GM20431 (cell line): ENCODE measurements around the gene CHPF.

ENCODE experiments used
- in situ Hi-C: fragments of 300-500 bp; cut with MseI, MboI; formaldehyde crosslinking; loops from one replicate; pipeline ENCODE4 v1.15.0; 2020; ENCODE audit warnings: low sequenced_read_pairs; ENCODE audit not compliant: unreplicated experiment

The CHPF gene

GRCh38 chr2:219552382-219553167, 9.0 kb upstream of the CHPF start:
- in situ Hi-C loops: no loop called here

- in situ Hi-C loops: no loop called here
Measured at GRCh38 chr2:219551441-219552381, 8.1 kb upstream of the CHPF start.

GRCh38 chr2:219549619-219550018, 6.0 kb upstream of the CHPF start:
- in situ Hi-C loops: no loop called here

GRCh38 chr2:219548990-219549389, 5.4 kb upstream of the CHPF start:
- in situ Hi-C loops: no loop called here

GRCh38 chr2:219547621-219548020, 4.0 kb upstream of the CHPF start:
- in situ Hi-C loops: no loop called here

GRCh38 chr2:219545943-219546352, 2.3 kb upstream of the CHPF start:
- in situ Hi-C loops: no loop called here

GRCh38 chr2:219545295-219545942, 1.8 kb upstream of the CHPF start:
- in situ Hi-C loops: no loop called here

- in situ Hi-C loops: no loop called here
Measured at GRCh38 chr2:219544567-219544966, 958 bp upstream of the CHPF start.

- in situ Hi-C loops: no loop called here
Measured at GRCh38 chr2:219542931-219543595, 546 bp downstream of the CHPF start.

- in situ Hi-C loops: no loop called here
Measured at GRCh38 chr2:219541611-219542180, 1.9 kb downstream of the CHPF start.

- in situ Hi-C loops: no loop called here
Measured at GRCh38 chr2:219540784-219541504, 2.7 kb downstream of the CHPF start.

GRCh38 chr2:219539926-219540678, 3.5 kb downstream of the CHPF start:
- in situ Hi-C loops: no loop called here

GRCh38 chr2:219538956-219539788, 4.4 kb downstream of the CHPF start:
- in situ Hi-C loops: no loop called here

GRCh38 chr2:219538504-219538951, 5.1 kb downstream of the CHPF start:
- in situ Hi-C loops: no loop called here

- in situ Hi-C loops: no loop called here
Measured at GRCh38 chr2:219537657-219538488, 5.7 kb downstream of the CHPF start.

- in situ Hi-C loops: no loop called here
Measured at GRCh38 chr2:219536967-219537366, 6.6 kb downstream of the CHPF start.

GRCh38 chr2:219536425-219536824, 7.2 kb downstream of the CHPF start:
- in situ Hi-C loops: no loop called here
